Dedifferentiated amniotic fluid mesenchymal stem cell (primary cell): Measurements from ENCODE around the gene CD84.
"Not testable (repeated sequence)": the region's sequence is repeated elsewhere in the genome, so short reads cannot be mapped to it uniquely, and the experiment has no call there.

ENCODE experiments used
- DNase-seq: peaks from one replicate; pipeline ENCODE4 v3.0.0-alpha.2; 2016; ENCODE audit errors: extremely low spot score

Gene CD84

GRCh38 chr1:160569806-160570205 is 9.5 kb downstream of the CD84 start:
- DNase-seq = no peak

- no peak for DNase-seq
These were observed 11.2 kb downstream of the CD84 start for GRCh38 chr1:160567858-160568682.

DNA sequence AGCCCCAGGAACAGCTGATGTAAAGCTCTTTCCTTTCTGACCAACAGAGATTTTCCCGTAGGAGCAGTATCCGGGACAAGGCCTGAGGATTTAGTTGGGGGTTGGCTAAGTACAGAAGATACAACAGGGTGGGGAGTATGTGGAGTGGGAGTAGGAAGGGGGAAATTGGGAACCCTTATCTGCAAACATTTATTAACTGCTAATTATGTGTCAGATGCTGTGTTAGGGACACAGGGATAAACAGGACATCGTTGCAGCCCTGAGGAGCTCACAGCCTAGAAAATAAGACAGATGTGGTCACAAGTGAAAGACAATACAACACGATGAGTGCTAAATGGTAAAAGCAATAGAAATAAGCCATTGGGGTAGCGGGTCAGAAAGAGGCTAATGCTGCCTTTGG is 12.0 kb downstream of the CD84 start:
- no peak for DNase-seq

DNA sequence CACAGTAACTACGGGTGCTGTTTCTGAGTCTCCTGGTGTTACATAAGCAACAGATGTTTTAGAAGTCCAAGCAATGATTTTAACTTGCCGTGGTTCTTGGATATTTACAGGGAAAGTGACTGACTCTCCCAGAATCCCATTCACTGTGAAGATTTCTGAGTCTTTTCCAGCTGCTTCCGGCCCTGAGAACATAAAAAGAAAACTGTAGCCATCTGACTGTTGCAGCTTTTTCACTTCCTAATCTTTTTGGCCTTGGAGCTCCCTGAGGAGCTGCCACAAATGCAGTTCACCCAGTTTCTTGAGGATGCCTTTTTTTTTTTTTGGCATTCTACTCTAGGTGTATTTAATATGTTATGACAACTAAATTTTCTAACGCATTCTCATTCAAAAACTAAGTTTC is 13.7 kb downstream of the CD84 start:
- DNase-seq = no peak

GRCh38 chr1:160563230-160563629 is 16.1 kb downstream of the CD84 start:
- not testable (repeated sequence) for DNase-seq

GRCh38 chr1:160562745-160563144 is 16.6 kb downstream of the CD84 start:
- DNase-seq = not testable (repeated sequence)

GRCh38 chr1:160560806-160561205 is 18.5 kb downstream of the CD84 start:
- DNase-seq = no peak

DNA sequence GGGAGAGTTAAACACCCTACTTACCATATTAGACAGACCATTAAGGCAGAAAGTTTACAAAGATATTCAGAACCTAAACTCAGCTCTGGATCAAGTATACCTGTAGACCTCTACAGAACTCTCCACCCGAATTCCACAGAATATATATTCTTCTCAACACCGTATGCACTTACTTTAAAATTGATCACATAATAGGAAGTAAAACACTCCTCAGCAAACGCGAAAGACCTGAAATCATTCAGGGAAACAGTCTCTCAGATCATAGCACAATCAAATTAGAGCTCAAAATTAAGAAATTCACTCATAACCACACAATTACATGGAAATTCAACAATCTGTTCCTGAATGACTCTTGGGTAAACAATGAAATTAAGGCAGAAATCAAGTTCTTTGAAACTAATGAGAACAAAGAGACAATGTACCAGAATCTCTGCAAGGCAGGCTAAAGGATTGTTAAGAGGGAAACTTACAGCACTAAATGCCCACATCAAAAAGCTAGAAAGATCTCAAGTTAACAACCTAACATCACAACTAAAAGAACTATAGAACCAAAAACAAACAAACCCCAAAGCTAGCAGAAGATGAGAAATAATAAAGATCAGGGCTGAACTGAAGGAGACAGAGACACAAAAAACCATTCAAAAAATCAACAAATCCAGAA is 19.1 kb downstream of the CD84 start:
- no peak for DNase-seq

- not testable (repeated sequence) for DNase-seq
These were observed 19.9 kb downstream of the CD84 start for GRCh38 chr1:160559437-160559836.

DNA sequence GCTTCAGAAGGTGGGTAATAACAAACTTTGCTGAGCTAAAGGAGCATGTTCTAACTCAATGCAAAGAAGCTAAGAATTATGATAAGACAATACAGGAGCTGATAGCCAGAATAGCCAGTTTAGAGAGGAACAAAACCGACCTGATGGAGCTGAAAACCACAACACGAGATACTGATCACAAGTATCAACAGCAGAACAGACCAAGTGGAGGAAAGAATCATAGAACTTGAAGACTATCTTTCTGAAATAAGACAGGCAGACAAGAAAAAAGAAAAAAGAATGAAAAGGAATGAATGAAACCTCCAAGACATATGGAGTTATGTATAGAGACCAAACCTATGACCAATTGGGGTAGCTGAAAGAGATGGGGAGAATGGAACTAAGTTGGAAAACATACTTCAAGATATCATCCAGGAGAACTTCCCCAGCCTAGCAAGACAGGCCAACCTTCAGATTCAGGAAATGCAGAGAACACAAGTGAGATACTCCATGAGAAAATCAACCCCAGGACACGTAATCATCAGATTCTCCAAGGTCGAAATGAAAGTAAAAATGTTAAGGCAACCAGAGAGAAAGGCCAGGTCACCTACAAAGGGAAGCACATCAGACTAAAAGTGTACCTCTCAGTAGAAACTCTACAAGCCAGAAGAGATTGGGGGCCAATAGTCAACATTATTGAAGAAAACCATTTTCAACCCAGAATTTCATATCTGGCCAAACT is 20.5 kb downstream of the CD84 start:
- DNase-seq = no peak

DNA sequence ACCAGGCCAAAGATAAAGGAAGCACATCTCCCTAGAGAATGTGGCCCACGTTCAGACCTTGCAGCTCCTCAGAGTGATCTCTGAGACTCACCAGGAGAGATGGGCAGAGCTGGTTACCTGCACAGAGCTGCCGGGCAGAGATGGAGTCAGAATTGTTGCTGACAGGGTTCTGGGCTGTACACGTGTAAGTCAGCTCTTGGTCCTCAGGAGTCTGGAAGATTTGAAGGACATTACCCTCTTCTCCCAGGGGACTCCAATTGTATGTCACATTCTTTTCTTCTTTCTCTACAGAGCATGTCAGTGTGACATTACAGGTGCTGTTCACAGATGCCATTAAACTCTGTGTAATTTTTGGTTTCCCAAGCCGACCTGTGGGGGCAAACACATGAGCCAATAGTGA is 25.5 kb downstream of the CD84 start:
- DNase-seq = no peak

DNA sequence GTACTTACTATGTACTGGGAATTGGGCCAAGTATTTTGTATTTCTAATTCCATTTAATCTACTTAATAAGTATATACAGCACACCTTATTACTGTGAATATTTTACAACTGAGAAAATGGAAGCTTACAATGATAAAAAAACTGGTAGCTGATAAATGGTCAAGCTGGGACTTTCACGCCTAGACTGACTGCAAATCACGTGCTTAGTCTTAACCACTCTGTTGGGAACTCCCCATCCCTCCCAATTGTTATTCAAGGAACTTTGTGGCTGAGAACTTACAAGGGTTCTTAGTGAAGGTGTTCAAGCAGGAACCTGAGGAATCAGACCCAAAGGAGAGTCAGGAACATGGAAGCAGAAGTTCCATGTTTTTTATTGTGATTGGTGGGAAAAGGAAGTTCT is 26.9 kb downstream of the CD84 start:
- DNase-seq = no peak

GRCh38 chr1:160550572-160551034 is 28.7 kb downstream of the CD84 start:
- no peak for DNase-seq

DNA sequence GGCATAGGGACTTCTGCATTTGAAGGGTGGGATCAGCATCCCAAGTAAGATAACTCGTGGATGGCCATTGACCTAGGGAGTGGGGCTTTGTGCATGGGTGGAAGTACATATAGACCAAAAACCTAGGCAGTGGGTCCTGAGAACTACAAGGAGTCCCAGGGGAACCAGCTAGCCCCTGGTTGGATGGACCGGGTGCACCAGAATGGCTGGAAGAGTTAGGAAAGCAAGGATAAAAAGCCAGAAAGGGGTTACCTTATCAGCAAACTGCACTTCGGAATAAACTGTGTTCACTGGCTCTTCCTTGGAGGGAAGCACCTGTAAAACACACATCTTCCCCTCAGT is 29.7 kb downstream of the CD84 start:
- no peak for DNase-seq

- no peak for DNase-seq
These were observed 30.2 kb downstream of the CD84 start for GRCh38 chr1:160548960-160549664.

DNA sequence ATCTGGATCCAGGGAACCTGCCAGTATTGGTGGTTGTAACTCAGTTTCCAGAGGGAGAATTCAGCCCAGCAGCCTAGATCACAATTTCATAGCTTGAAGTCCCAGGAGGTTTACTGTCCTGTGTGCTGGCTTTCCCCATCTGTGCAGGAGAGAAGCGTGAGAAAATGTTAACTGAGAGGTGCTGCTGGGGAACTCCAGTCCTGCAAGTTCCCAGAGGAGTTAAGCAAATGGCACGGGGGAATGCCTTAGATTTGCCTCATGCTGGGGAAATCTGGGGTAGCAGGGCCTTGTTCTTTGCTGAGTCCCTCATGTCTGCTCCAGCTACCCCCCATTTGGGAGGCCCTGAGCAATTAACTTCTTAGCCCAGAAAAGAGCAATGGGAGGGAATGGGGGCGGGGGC is 31.1 kb downstream of the CD84 start:
- DNase-seq = no peak

DNA sequence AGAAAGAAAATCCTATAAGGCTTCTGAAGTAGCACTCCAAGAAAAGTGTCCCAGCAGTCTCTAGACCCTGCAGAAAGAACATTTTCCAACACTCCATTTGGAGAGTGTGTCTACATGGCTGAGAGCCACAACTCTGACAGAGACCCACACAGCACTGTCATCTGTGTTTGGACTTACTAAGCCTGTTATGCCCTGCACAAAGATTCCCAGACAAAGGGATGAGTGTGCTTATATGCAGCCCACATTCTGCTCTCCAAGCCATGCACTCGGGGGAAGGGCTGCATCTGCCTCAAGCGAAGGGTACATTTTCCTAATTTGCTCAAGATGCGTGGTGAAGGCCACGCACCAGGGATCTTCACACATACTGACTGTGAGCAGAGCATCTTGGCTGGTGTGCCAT is 31.9 kb downstream of the CD84 start:
- DNase-seq = no peak

GRCh38 chr1:160546942-160547341 is 32.4 kb downstream of the CD84 start:
- DNase-seq = no peak

- DNase-seq = no peak
These were observed 34.6 kb downstream of the CD84 start for GRCh38 chr1:160544647-160545046.

- no peak for DNase-seq
These were observed 36.9 kb downstream of the CD84 start for GRCh38 chr1:160542303-160542945.

DNA sequence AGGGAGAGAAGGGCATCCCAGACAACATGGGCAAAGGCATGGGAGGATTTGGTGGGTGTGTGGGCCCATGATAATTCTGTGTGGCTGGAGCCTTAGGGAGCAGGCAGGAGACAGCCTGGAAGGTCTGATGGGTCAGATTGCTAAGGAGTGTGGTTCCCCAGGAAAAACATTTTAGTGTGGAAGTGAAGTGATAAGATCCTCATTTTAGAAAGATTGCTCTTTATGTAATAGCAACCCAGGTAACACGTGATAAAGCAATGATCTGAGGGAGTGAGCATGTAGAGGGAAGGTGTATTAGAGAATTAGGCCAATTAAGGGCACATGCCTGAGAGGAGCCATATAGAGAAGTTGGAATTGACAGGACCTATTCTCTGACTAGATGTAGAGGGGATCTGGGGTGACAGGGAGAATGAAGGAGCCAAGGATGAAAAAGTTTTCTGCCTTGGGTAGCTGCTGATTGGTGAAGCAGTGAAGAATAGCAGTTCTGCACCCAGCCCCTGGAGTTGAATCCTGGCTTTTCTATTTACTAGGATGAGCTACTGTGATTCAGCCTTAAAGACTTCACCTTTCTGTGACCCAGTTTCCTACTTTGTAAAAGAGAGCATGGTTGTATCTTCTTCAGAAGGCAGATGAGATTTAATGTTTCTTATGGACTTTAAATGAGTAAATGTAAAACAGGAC is 37.5 kb downstream of the CD84 start:
- no peak for DNase-seq
